Activated CD8-positive, alpha-beta T cell treated with anti-CD3 and anti-CD28 coated beads for 36 hours (primary cell): Measurements from ENCODE around the gene PDE12. TPM values are rescaled to one million over a fixed set of nuclear protein-coding genes. Genes with fewer than 3 reads are reported as not detected.

Experiments used
- ATAC-seq: fragments of 200-7000 bp; cut with Tn5 transposase; one replicate; pipeline ENCODE4 v1.10.0; 2021; ENCODE audit warnings: mild to moderate bottlenecking, moderate library complexity
- CTCF ChIA-PET: fragments of 350-600 bp; sonication (Branson Sonifier 250); formaldehyde crosslinking; loops from one replicate; lab custom pipeline; 2021; ENCODE audit warnings: antibody characterized with exemption; lab: Charles Lee
- POLR2A ChIA-PET: fragments of 350-600 bp; sonication (Branson Sonifier 250); formaldehyde crosslinking; loops from one replicate; lab custom pipeline; 2021; ENCODE audit warnings: antibody characterized with exemption; lab: Charles Lee
- DNase-seq: peaks from one replicate; pipeline ENCODE4 v3.0.0-alpha.2; 2020
- H3K27ac Mint-ChIP-seq: one replicate; pipeline ENCODE4 v1.8.0; 2021; ENCODE audit warnings: mild to moderate bottlenecking, mixed read lengths
- H3K27me3 Mint-ChIP-seq: one replicate; pipeline ENCODE4 v1.8.0; 2021; ENCODE audit warnings: mixed read lengths
- H3K36me3 Mint-ChIP-seq: one replicate; pipeline ENCODE4 v1.8.0; 2021; ENCODE audit warnings: low read depth, mixed read lengths
- H3K4me1 Mint-ChIP-seq: one replicate; pipeline ENCODE4 v1.8.0; 2021; ENCODE audit warnings: low read depth, mixed read lengths
- H3K4me3 Mint-ChIP-seq: one replicate; pipeline ENCODE4 v1.8.0; 2021; ENCODE audit warnings: mild to moderate bottlenecking, moderate library complexity, mixed read lengths
- H3K9me3 Mint-ChIP-seq: one replicate; pipeline ENCODE4 v1.8.0; 2021; ENCODE audit warnings: mixed read lengths
- intact Hi-C: fragments of 100-400 bp; cut with micrococcal nuclease; formaldehyde crosslinking; loops from one replicate; pipeline ENCODE4 v1.10.0; 2022
- total RNA-seq, 2 experiments: library from RNA; stranded (reverse); gene quantifications; one replicate each; pipeline ENCODE4 v1.2.3, GENCODE V29; 2021
- TF ChIP-seq, protein P1 (sequence below): fragments of 200-600 bp; IDR thresholded peaks from one replicate; pipeline ENCODE4 v1.8.0; 2022; ENCODE audit warnings: antibody characterized with exemption, mild to moderate bottlenecking

PDE12 gene
- total RNA-seq, 2 experiments from 2014 or later: 25.4 to 29.9 TPM

DNA sequence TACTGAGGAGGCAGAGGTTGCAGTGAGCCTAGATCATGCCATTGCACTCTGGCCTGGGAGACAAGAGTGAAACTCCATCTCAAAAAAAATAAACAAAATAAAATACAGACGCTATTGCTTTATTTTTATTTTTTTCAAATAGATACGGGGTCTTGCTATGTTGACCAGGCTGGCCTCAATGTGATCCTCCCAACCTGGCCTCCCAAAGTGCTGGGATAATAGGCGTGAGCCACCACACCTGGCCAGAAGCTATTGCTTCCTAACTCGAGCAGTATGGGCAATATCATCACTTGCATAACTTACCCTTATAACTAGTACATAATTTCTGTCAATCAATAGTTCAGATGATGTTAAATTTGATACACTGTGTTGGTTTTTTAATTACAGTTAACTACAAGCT is 38.1 kb downstream of the PDE12 start:
- Mint-ChIP-seq H3K9me3 (no peaks in the 10 kb centered on the region), H3K27ac (peak overlapping the region; percentile 63), H3K36me3 (peaks cover 39% of the 10 kb centered on the region), H3K4me1 (peaks cover 34% of the 10 kb centered on the region), H3K4me3 (peak overlapping the region; percentile 90), H3K27me3 (no peaks in the 10 kb centered on the region)
- TF ChIP-seq, protein P1, sequence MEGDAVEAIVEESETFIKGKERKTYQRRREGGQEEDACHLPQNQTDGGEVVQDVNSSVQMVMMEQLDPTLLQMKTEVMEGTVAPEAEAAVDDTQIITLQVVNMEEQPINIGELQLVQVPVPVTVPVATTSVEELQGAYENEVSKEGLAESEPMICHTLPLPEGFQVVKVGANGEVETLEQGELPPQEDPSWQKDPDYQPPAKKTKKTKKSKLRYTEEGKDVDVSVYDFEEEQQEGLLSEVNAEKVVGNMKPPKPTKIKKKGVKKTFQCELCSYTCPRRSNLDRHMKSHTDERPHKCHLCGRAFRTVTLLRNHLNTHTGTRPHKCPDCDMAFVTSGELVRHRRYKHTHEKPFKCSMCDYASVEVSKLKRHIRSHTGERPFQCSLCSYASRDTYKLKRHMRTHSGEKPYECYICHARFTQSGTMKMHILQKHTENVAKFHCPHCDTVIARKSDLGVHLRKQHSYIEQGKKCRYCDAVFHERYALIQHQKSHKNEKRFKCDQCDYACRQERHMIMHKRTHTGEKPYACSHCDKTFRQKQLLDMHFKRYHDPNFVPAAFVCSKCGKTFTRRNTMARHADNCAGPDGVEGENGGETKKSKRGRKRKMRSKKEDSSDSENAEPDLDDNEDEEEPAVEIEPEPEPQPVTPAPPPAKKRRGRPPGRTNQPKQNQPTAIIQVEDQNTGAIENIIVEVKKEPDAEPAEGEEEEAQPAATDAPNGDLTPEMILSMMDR: no peak
- DNase-seq: no peak
- POLR2A ChIA-PET: interaction anchor here (1.9 kb wide), 1 partner anchor 38 kb away, joined by 11 read pairs; the partner anchor contains the start of gene PDE12
- intact Hi-C loops: no loop called here
- no peak for ATAC-seq
- CTCF ChIA-PET: interaction anchor here (1.4 to 1.7 kb wide), 3 partner anchors 11 to 197 kb away, joined by 3 to 5 read pairs (median 3); no protein-coding TSS in a partner anchor

DNA sequence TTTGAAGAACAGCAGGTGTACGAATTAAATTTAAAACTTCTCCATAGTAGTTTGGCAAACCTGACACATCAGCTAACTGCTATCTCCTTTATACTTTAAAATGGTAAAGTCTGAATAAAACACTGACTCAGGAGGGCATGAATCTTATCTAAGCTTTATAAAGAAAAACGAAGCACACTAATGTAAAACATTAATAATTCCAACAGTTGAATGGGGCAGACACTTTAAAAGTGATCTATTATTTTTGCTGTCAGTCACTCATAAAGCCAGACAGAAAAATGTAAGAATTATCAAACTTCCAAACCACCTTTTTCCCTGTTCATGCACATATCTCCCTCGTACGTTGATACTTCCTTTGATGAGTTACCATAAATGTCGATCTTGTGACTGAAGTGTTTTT is 38.5 kb downstream of the PDE12 start:
- CTCF ChIA-PET: interaction anchor here (1.4 to 1.7 kb wide), 3 partner anchors 11 to 197 kb away, joined by 3 to 5 read pairs (median 3); no protein-coding TSS in a partner anchor
- intact Hi-C loops: no loop called here
- Mint-ChIP-seq H3K27ac (peak overlapping the region; percentile 63), H3K4me1 (peaks cover 38% of the 10 kb centered on the region), H3K27me3 (no peaks in the 10 kb centered on the region), H3K36me3 (peaks cover 39% of the 10 kb centered on the region), H3K9me3 (no peaks in the 10 kb centered on the region), H3K4me3 (peak overlapping the region; percentile 90)
- TF ChIP-seq, protein P1: no peak
- POLR2A ChIA-PET: interaction anchor here (1.9 kb wide), 1 partner anchor 39 kb away, joined by 11 read pairs; the partner anchor contains the start of gene PDE12
- ATAC-seq: no peak
- no peak for DNase-seq

DNA sequence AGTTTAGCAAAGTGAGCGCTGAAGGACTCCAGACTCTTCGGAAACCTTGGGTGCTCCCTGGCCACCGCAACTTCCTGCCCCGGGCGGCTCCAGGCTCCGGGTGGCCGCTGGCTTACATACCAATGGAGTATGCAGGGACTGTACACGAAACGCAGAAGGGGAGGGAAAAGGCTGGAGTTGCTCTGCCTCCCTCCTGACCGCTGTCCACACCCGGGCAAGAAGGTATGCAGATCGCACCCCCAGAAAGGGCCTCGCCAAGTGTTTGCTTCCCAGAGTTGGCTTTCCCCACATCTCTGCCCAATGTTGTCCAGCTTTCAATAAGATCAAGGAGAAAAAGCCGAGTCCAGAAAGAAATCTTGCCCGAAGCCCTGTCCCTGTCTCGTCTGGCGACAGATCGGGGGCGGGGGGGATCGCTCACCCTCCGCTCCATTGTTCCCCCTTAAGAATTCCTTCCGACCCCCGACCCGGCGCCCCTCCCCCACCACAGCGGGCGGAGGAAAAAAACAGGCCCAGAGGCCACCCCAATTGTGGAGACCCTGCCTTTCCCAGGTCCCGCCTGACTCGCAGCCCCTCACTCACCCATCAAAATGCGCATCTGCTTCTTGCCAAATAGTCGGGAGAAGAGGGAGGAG is 40.5 kb downstream of the PDE12 start:
- Mint-ChIP-seq H3K36me3 (peaks cover 45% of the 10 kb centered on the region), H3K27ac (peak overlapping the region; percentile 98), H3K27me3 (no peaks in the 10 kb centered on the region), H3K9me3 (no peaks in the 10 kb centered on the region), H3K4me1 (peaks cover 34% of the 10 kb centered on the region), H3K4me3 (peak overlapping the region; percentile 90)
- ChIA-PET POLR2A (interaction anchor here (0.6 to 4.4 kb wide), 11 partner anchors 10 to 313 kb away, joined by 3 to 47 read pairs (median 4); partner anchors contain the start of genes DENND6A, PDE12 and SLMAP), CTCF (interaction anchor here (1.2 to 1.7 kb wide), 5 partner anchors 40 to 426 kb away, joined by 3 to 8 read pairs (median 4); partner anchors contain the start of genes PDE12 and SLMAP)
- intact Hi-C loops: loop anchor here (5.0 kb wide), 3 partner anchors 39 to 161 kb away; partner anchors contain the start of genes DENND6A, PDE12 and SLMAP
- TF ChIP-seq, protein P1: no peak
- DNase-seq (peak; percentile 73), ATAC-seq (no peak)

DNA sequence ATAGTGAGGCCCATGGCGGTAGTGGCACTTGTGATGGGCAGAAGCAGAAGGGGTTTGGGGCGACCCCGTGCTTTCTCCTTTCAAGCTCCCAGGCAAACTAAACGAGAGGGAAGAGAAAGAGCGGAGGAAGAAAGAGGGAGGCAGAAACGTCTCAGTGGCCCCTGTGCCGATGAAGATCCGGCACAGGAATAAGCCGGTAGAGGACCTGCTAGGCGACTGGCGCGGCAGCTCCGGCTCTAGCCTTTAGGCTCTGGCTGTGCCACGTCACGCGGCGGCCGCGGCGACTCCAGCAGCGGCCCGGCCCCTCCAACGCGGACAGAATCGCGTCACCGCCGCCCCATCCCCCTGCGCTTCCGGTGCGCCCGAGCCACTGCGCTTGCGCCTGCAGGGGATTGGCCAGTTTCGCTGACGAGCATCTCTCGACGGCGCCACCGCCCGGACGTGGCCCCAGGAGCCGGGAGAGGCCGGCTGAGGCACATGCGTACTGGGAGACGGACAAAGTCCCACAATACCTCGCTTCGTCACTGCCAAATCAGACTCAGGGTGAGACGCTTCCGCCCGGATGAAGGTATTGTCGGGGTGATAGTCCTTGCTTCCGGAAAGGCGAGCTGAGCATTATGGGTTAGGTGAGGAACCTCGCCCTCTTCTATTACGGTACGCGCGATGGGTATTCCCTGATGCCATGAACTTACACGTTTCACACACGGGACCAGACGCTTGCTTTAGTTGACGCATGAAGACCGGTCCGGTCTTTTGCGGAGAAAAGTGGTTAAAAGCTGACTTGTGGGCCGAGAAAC is 41.3 kb downstream of the PDE12 start, which contains the start of gene ARF4:
Gene ARF4 (minus strand): TSS at position 218 of the 797 bp plus-strand sequence. CDS start 204 bp downstream, at position 14.
- Mint-ChIP-seq H3K27ac (peak within 1 kb of the TSS; percentile 100), H3K4me3 (peak within 1 kb of the TSS; percentile 90), H3K27me3 (no peaks in the 10 kb centered on the region), H3K4me1 (peaks cover 35% of the 10 kb centered on the region), H3K9me3 (no peaks in the 10 kb centered on the region), H3K36me3 (peaks cover 47% of the 10 kb centered on the region)
- TF ChIP-seq, protein P1: no peak
- DNase-seq: peak; percentile 99
- intact Hi-C loops: loop anchor here (5.0 kb wide), 3 partner anchors 40 to 160 kb away; partner anchors contain the start of genes DENND6A, PDE12 and SLMAP
- ATAC-seq: peak; percentile 93
- CTCF ChIA-PET: interaction anchor here (1.2 to 1.4 kb wide), 2 partner anchors 159 to 200 kb away, joined by 4 read pairs; partner anchors contain the start of gene SLMAP
- POLR2A ChIA-PET: interaction anchor here (0.8 to 4.4 kb wide), 12 partner anchors 10 to 200 kb away, joined by 3 to 47 read pairs (median 4); partner anchors contain the start of genes PDE12 and SLMAP
